ENCODE results near the gene ZBTB37.
"Not testable (repeated sequence)": the region's sequence is repeated elsewhere in the genome, so short reads cannot be mapped to it uniquely, and the experiment has no call there.

Gene ZBTB37, protein sequence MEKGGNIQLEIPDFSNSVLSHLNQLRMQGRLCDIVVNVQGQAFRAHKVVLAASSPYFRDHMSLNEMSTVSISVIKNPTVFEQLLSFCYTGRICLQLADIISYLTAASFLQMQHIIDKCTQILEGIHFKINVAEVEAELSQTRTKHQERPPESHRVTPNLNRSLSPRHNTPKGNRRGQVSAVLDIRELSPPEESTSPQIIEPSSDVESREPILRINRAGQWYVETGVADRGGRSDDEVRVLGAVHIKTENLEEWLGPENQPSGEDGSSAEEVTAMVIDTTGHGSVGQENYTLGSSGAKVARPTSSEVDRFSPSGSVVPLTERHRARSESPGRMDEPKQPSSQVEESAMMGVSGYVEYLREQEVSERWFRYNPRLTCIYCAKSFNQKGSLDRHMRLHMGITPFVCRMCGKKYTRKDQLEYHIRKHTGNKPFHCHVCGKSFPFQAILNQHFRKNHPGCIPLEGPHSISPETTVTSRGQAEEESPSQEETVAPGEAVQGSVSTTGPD
- total RNA-seq: 70.2 to 183 (median 118) reads per million in 4 experiments

GRCh38 chr1:173868266-173869020 lies at the start of gene ZBTB37:
Gene ZBTB37 (plus strand): TSS chr1:173868380. CDS start chr1:173870226, 1,846 bp downstream.
- peak; percentile 84 for DNase-seq

GRCh38 chr1:173818459-173818858 lies 49.7 kb upstream of the ZBTB37 start:
- DNase-seq: no peak

- DNase-seq: no peak
These were observed 46.5 kb upstream of the ZBTB37 start for GRCh38 chr1:173821680-173822079.

GRCh38 chr1:173823781-173824314 lies 44.3 kb upstream of the ZBTB37 start:
- no peak for DNase-seq

DNA sequence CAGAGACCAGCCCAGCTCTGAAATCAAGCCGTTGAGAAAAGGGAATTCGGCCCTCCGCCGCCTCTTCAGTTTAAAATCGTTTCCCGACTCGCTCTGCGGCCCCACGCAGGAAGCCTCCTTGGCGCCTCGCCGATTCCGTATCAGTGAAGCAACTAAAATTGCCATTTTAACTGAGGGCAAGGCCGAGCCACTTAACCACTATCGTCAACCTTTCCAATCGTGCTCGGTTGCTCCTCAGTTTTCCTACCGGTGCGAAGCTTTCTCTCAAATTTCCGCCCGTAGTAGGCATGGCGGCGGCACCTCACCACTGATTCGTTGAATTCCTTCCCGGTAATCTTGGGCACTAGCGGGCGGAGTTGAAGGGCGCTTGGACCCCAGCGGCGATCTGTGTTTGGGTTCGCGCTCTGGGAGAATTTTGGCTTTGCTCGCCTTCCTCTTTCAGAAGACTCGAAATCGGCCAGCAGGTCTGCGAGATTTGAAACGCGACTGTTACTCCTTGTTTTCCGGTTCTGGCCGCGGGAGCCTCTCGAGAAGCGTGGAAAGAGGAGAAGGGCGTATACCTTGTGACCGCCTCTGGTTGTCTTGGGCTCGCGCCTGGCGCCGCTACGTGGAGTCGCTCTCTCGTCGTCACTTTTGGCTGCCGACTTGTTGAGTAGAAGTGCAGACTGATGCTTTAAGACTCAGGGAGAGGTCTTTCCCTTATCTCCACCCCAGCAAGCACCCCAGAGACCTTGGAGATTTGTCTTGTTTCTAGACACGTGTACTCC lies 43.7 kb upstream of the ZBTB37 start, which contains the start of the genes CENPL and DARS2:
Gene CENPL (minus strand): TSS at position 569 of the 767 bp plus-strand sequence. CDS start 13,584 bp downstream, outside the sequence.
Gene DARS2 (plus strand): TSS at position 359 of the 767 bp plus-strand sequence. CDS start 557 bp downstream, outside the sequence.
- DNase-seq: peak; percentile 85

DNA sequence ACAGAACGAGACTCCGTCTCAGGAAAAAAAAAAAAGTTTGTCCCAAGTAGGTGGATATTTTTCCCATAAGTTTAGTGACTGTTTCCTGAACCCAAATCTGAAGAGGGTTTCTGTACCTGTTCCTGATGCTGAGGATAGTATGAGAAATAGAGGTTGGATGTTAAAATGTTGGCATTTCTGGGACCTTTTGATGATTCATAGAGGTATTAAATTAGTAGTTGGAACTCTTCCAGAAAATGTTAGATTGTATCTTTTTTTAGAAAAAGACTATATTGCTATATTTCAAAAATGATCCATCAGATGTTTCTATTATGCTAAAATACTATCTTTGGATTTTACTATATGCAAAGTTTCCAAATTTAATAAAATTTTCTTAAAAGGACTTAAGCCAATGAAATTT lies 40.6 kb upstream of the ZBTB37 start:
- no peak for DNase-seq

GRCh38 chr1:173832748-173833147 lies 35.4 kb upstream of the ZBTB37 start:
- DNase-seq: no peak

DNA sequence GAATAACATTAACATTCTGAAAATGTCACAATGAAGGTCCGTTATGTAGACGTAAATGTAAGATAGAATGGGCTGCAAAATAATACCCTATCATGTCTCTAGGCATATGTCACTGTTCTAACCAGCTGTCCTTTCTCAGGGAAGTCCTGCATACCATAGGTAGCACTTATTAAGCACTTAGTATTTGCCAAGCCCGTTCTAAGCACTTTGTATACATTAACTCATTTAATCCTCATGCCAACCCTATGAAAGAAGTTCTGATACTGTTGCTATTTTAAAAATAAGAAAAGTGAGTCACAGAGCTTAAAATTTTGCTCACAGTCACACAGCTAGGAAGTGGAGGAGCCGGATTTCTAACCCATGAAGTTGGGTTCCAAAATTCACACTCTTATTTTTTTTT lies 16.1 kb upstream of the ZBTB37 start:
- no peak for DNase-seq

- no peak for DNase-seq
These were observed 15.1 kb upstream of the ZBTB37 start for GRCh38 chr1:173853074-173853473.

- DNase-seq: no peak
These were observed 12.2 kb upstream of the ZBTB37 start for GRCh38 chr1:173856014-173856413.

- DNase-seq: no peak
These were observed 11.3 kb upstream of the ZBTB37 start for GRCh38 chr1:173856903-173857302.

DNA sequence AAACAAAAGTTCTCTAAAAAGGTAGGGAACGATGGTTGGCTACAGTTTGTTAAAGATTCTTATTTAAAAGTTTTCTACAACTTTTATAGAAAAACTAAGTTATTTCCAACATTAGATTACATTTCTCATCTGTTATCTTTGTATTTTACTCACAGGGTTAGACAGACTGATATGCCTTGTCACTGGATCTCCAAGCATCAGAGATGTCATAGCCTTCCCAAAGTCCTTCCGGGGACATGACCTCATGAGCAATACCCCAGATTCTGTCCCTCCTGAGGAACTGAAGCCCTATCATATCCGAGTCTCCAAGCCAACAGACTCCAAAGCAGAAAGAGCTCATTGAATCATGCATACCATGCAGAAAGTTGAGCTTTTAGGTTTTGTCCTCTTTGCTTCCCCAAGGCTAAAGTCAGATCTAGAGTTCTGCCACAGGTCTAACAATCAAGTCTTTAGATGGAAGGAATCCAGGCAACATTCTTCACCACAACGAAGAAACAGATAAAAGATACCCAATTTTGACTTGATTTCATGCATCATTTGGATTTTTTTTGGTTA lies 10.7 kb upstream of the ZBTB37 start:
- DNase-seq: no peak

DNA sequence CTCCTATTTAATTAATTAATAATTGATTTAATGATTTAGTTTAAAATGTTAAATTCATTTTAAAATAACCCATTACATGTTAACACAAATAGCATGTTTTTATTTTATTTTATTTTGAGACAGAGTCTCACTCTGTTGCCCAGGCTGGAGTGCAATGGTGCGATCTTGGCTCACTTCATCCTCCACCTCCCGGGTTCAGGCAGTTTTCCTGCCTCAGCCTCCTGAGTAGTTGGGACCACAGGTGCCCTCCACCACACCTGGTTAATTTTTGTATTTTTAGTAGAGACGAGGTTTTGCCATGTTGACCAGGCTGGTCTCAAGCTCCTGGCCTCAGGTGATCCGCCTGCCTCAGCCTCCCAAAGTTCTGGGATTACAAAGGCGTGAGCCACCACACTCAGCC lies 8.6 kb upstream of the ZBTB37 start:
- not testable (repeated sequence) for DNase-seq

DNA sequence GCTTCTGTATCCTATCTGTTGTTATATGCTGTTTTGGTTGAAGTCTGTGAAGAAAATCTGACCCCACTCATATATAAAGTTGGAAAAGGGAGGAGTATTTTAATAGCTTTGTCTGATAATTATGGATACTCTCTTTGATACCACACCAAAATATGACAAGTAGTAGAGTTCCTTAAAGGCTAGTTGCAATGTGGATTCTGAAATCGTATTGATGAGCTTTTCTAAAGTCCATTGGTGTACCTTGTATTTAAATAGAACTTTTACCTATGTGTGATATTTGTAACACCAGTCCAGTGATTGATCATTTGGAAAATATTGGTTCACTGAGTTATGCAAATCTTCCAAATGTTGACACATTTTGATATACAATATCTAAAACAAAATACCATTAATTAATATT lies 8.1 kb upstream of the ZBTB37 start:
- DNase-seq: no peak

DNA sequence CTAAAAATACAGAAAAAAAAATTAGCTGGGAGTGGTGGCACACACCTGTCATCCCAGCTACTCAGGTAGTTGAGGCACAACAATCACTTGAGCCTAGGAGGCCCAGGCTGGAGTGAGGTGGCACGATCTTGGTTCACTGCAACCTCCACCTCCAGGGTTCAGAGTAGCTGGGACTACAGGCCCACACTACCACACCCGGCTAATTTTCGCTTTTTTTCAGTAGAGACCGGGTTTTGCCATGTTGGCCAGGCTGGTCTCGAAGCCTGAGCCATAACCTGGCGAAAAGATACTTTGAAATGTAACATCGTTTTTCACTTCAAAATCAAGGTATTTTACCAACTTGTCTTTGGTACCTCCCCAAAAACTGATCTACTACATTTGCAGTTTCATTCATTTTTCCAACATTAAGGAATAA lies 6.4 kb upstream of the ZBTB37 start:
- no peak for DNase-seq

DNA sequence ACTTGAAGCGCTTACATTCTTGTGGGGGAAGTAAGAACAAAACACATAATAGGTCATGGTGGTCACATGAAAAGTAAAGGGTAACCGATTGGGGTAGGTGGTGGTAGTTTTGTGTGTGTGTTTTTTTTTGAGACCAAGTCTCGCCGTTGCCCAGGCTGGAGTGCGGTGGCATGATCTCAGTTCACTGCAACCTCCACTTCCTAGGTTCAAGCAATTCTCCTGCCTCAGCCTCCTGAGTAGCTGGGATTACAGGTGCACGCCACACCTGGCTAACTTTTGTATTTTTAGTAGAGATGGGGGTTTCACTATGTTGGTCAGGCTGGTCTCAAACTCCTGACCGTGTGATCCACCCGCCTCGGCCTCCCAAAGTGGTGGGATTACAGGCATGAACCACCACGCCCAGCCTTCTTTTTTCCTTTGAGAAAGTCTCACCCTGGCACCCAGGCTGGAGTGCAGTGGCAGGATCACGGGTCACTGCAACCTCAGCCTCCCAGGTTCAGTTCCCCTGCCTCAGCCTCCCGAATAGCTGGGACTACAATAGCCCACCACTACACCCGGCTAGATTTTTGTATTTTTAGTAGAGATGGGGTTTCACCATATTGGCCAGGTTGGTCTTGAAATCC lies 5.9 kb upstream of the ZBTB37 start:
- DNase-seq: not testable (repeated sequence)

DNA sequence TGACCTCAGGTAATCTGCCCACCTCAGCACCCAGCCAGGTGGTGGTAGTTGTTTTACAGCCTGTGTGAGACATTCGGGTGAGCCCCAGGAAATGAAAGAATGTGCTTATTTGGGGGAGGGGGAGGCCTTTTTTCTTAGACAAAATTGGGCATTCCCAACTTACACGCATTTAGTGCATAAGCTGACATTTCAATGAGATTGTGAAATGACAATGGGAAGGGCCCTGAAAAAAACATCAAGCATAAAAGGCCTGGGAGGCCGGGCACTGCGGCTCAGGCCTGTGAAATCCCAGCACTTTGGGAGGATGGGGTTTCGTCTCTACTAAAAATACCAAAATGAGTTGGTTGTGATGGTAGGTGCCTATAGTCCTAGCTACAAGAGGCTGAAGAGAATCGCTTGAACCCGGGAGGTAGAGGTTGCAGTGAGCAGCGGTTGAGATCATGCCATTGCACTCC lies 5.4 kb upstream of the ZBTB37 start:
- DNase-seq: no peak

DNA sequence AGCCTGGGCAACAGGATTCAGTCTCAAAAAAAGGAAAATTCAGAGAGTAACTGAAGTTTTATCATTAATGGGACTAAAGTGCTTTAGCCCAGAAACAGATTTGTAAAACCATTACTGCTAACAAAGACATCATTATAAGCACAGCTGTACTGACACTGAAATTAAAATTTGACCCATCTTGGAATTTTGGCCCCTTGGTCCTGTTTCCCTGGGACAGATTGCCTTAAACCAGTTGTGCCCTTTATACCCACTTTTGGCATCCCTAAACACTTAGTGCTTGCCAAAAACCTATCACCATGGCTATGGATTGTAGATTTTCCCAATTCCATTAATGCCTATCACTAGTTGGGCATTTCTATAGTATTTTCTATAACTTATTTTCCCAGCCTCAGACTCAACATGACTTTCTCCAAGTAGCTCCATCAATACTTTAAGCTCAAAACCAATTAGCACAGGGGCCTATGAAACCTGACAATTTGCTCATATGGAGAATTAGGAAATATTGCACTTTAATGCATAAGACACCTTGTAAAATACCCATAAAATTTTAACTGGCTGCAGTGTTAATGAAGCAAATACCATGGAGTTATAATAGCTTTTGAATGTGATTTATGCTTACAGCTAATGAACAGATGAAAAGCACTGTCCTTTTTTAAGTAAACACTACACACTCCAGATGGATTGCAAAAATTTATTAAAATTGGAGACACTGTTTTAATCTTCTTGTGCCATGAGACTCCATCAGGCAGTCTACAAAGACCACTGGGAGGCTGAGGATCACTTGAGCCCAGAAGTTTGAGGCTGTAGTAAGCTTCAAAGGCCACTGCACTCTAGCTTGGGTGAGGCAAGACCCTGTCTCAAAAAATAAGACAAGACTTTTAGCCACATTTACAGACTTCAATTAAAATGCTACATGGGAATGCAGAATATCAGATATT lies 4.7 kb upstream of the ZBTB37 start:
- DNase-seq: no peak

- DNase-seq: no peak
These were observed 3.9 kb upstream of the ZBTB37 start for GRCh38 chr1:173864179-173864867.
